Adrenal gland (tissue), 12 donors: Measurements from ENCODE around the gene ACTN1. TPM values are rescaled to one million over a fixed set of nuclear protein-coding genes. Genes with fewer than 3 reads are reported as not detected.

Experiments
- DNase-seq, 7 donors: peaks; one replicate each; pipeline ENCODE4 v3.0.0-alpha.2; 2019 to 2020
- H3K27ac ChIP-seq, 5 donors: fragments of 200-600 bp; sonication (generic) in 4 of 5; 1 replicate in 3 of 5; 2 replicates in 2 of 5; pipeline versions ENCODE4 v1.5.1 to v1.8.0; 2016 to 2020; ENCODE audit warnings: mild to moderate bottlenecking in 1 of 5
- H3K27me3 ChIP-seq: fragments of 200-600 bp; 2 replicates; pipeline ENCODE4 v1.8.0; 2021
- H3K36me3 ChIP-seq, 2 donors: fragments of 200-600 bp; replicated peaks in 1 of 2; 1 replicate in 1 of 2; 2 replicates in 1 of 2; pipeline versions ENCODE4 v1.5.1 to v1.8.0; 2018 to 2022
- H3K4me1 ChIP-seq, 2 donors: fragments of 200-600 bp; replicated peaks in 1 of 2; 1 replicate in 1 of 2; 2 replicates in 1 of 2; pipeline versions ENCODE4 v1.5.1 to v1.8.0; 2018 to 2021
- H3K4me3 ChIP-seq, 4 donors: fragments of 200-600 bp; sonication (generic) in 3 of 4; one replicate each; pipeline ENCODE4 v1.5.1; 2016 to 2018
- H3K9me3 ChIP-seq, 3 donors: fragments of 200-600 bp; sonication (generic) in 1 of 3; replicated peaks in 1 of 3; 1 replicate in 2 of 3; 2 replicates in 1 of 3; pipeline versions ENCODE4 v1.5.1 to v1.8.0; 2016 to 2021
- CTCF ChIP-seq, 6 experiments: fragments of 450-650 bp in 4 of 6; fragments of 200-600 bp in 2 of 6; sonication (generic) in 1 of 6; IDR thresholded peaks; 1 replicate in 5 of 6; 2 replicates in 1 of 6; pipeline versions ENCODE4 v1.5.1 to v1.8.0; 2016 to 2021; ENCODE audit warnings: antibody characterized with exemption in 6 of 6, mild to moderate bottlenecking in 2 of 6, moderate library complexity in 1 of 6
- POLR2A ChIP-seq, 2 donors: fragments of 450-650 bp; IDR thresholded peaks; one replicate each; pipeline ENCODE4 v1.6.1; 2017; ENCODE audit warnings: antibody characterized with exemption in 2 of 2, mild to moderate bottlenecking in 2 of 2, moderate library complexity in 1 of 2
- WGBS, 4 donors: extraction: QIAGEN DNeasy Blood & Tissue Kit in 2 of 4; methylation state at CpG; one replicate each; pipeline versions ENCODE4 v1.1.5 to v1.1.7; 2013 to 2017; 5-methylcytosine and 5-hydroxymethylcytosine counted together
- intact Hi-C, 2 donors: fragments of 100-400 bp; cut with DNase I; formaldehyde crosslinking; loops; one replicate each; pipeline versions ENCODE4 v1.14.1 to v1.15.0; 2022 to 2023
- polyA plus RNA-seq, 3 donors: library from polyadenylated mRNA; stranded (reverse); fragments of 200-250 nt in 2 of 3; fragments of 350-450 nt in 1 of 3; fragmentation: Illumina TruSeq in 1 of 3; extraction: RNeasy Lipid Tissue Mini Kit (QIAGEN cat#74804) in 1 of 3; gene quantifications; one replicate each; pipeline ENCODE4 v1.2.3, GENCODE V29; 2013 to 2014
- total RNA-seq, 9 donors: library from RNA; depleted of rRNA in 4 of 9; stranded (reverse); fragments of >200 nt in 4 of 9; fragments of 120-200 nt in 1 of 9; fragmentation: NEBNext Ultra II Directional in 1 of 9; extraction: Animal tissue kit (Norgen Biotek cat#: 25700) in 1 of 9; gene quantifications; one replicate each; pipeline versions ENCODE4 v1.1.0 to v1.2.4, GENCODE V29; 2013 to 2023
- donor health status: healthy with polysubstance abuse.
- donor health status: Bipolar disorder and iron deficiency.
- donor health status: DM: yes; HTN: yes; CAD: no.
- donor health status: DM: no; HTN: no; CAD: no.
- donor health status: DM: no; HTN: no; CAD: no.
- donor health status: DM: yes; HTN: yes; CAD: no.

Gene ACTN1
- total and polyA plus RNA-seq, 12 donors: 11.6 to 180 (median 74.3) TPM

DNA sequence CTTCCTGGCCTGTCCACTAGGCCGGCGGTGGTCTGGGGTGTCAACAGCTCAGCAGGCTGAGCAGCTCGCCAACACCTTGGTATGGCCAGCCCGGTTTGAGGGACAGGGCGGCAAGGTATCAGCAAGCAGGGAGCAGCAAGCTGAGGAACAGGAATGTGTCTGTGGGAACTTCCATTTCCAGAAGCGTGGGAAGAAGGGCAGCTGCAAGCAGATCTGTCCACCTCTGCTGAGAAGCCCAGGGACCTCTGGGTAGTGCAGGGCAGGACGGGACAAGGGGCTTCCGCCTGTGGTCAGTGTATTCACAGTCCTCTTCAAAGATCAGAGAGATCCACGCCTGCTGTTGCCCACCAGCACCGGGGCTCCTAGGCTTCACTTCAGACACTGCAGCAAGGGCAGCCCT, 36.0 kb downstream of the ACTN1 start:
- Histone ChIP-seq H3K4me1 (peaks cover 3 to 54% of the 10 kb centered on the region in 2 donors), H3K27me3 (no peaks in the 10 kb centered on the region), H3K27ac (peak overlapping the region in 2 of 5 donors; percentile 21 to 68), H3K4me3 (no peak overlapping the region), H3K36me3 (no peaks in the 10 kb centered on the region), H3K9me3 (no peaks in the 10 kb centered on the region)
- intact Hi-C loops: no loop called here
- DNase-seq: no peak
- TF ChIP-seq CTCF (IDR thresholded peaks at IDR 0.05): no peak
- TF ChIP-seq POLR2A (IDR thresholded peaks at IDR 0.05): no peak
- 89 to 100% (median 90%) methylated on average over 2 to 10 of the region's 10 CpGs for WGBS, 4 donors

DNA sequence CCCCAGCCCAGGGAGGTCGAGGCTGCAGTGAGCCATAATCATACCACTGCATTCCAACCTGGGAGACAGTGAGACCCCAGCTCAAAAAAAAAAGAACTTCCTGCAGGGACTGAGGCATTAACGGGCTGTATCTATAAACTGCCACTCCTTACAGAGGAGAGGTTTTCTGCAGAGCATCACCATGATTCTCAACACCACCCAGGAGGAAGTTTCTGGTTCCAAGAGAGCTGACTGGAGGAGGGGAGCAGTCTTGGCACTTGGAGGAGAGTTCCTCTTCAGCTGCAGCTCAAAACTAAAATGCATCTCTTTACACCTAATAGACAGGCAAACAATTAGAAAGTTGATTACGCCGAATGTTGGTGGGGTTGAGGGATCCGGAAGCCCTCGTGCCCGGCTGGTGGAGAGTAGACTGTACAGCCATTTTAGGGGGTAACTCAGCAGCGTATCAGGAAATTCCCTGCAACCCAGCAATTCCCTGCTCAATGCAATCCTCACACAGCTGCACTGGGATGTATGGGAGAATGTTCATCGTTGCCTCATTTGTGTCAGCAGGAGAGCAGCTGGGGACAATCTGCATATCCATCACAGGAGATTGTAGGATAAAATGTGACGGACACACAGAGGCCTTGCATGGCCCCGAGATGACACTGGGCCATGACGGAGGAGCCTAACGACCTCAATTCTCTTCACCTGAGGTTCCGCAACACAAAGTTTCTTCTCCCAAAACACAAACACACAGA, 36.6 kb downstream of the ACTN1 start:
- Histone ChIP-seq H3K4me1 (peaks cover 3 to 54% of the 10 kb centered on the region in 2 donors), H3K27ac (peak overlapping the region in 2 of 5 donors; percentile 21 to 68), H3K9me3 (no peaks in the 10 kb centered on the region), H3K27me3 (no peaks in the 10 kb centered on the region), H3K36me3 (no peaks in the 10 kb centered on the region), H3K4me3 (no peak overlapping the region)
- intact Hi-C loops: no loop called here
- 80 to 82% (median 81%) methylated on average over 13 to 14 of the region's 14 CpGs for WGBS, 4 donors
- TF ChIP-seq POLR2A (IDR thresholded peaks at IDR 0.05) (no peak), CTCF (IDR thresholded peaks at IDR 0.05) (no peak)
- no peak for DNase-seq

- H3K4me3 ChIP-seq: no peak overlapping the region
- 42 to 77% (median 70%) methylated on average over 3 to 5 of the region's 5 CpGs for WGBS, 4 donors
- no peaks in the 10 kb centered on the region for H3K36me3 ChIP-seq
- no peaks in the 10 kb centered on the region for H3K27me3 ChIP-seq
- DNase-seq: peak in 4 of 7 donors; percentile 37 to 75 (median 49)
- peaks cover 3 to 57% of the 10 kb centered on the region in 2 donors for H3K4me1 ChIP-seq
- no peaks in the 10 kb centered on the region for H3K9me3 ChIP-seq
- no peak for TF ChIP-seq CTCF (IDR thresholded peaks at IDR 0.05)
- TF ChIP-seq POLR2A (IDR thresholded peaks at IDR 0.05): no peak
- intact Hi-C loops: no loop called here
- peak overlapping the region in 1 of 5 donors; percentile 68 for H3K27ac ChIP-seq
Observed at GRCh38 chr14:68941820-68942219, 37.3 kb downstream of the ACTN1 start.

DNA sequence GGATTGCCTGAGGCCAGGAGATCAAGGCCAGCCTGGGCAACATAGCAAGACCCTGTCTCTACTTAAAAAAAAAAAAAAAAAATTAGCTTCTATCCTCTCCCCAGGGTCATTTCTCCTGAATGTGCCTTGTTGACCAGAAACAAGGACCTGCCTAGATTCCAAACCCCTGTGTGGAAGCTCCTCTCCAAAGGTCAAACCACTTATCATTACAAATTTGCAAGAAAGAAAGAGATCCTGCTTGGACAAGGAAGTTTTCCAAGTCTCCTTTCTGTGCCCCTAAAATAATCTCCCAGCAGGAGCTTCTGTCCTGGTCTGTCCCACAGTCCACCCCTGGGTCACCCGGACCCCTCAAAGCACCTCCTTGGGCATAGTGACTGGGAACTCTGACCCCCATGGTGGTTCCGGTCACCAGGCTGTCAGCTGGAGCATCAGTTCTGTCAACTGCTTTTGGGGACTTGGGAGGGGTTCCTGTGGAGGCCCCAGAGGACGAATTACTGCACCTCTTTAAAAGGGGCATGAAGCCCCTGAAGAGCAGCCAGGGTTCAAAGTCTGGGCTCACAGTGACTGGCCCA, 38.4 kb downstream of the ACTN1 start:
- H3K4me1 ChIP-seq: peaks cover 3 to 61% of the 10 kb centered on the region in 2 donors

More for the DNA sequence above, 38.4 kb downstream of the ACTN1 start:
- H3K27me3 ChIP-seq: no peaks in the 10 kb centered on the region
- no peak for DNase-seq
- H3K9me3 ChIP-seq: no peaks in the 10 kb centered on the region
- no peak for TF ChIP-seq CTCF (IDR thresholded peaks at IDR 0.05)
- no peak for TF ChIP-seq POLR2A (IDR thresholded peaks at IDR 0.05)
- H3K27ac ChIP-seq: peak overlapping the region in 4 of 5 donors; percentile 3 to 86 (median 56)
- no peaks in the 10 kb centered on the region for H3K36me3 ChIP-seq
- no peak overlapping the region for H3K4me3 ChIP-seq
- intact Hi-C loops: no loop called here
- 86 to 93% (median 91%) methylated on average over 3 of the region's 3 CpGs for WGBS, 4 donors
